Activated T-cell treated with anti-CD3 and anti-CD28 coated beads, Interleukin-2, amount 50 U/mL, for 72 hours (primary cell): ENCODE measurements around the gene ORMDL1. TPM values are rescaled to one million over a fixed set of nuclear protein-coding genes. Genes with fewer than 3 reads are reported as not detected.

Experiments used
- ATAC-seq, 2 donors: fragments of 150-1000 bp; cut with Tn5 transposase; replicated peaks in 1 of 2; 2 replicates each; pipeline ENCODE4 v1.10.0; 2021; ENCODE audit warnings: moderate library complexity in 2 of 2, mild to moderate bottlenecking in 1 of 2
- DNase-seq, 2 donors: peaks; one replicate each; pipeline ENCODE4 v3.0.0; 2021 to 2022; ENCODE audit warnings: mixed read lengths in 1 of 2
- H3K27ac Mint-ChIP-seq: one replicate; pipeline ENCODE4 v1.8.0; 2022; ENCODE audit warnings: mild to moderate bottlenecking, moderate library complexity, mixed read lengths
- H3K27me3 Mint-ChIP-seq: one replicate; pipeline ENCODE4 v1.8.0; 2022; ENCODE audit warnings: low read depth, mixed read lengths
- H3K36me3 Mint-ChIP-seq, 2 donors: one replicate each; pipeline ENCODE4 v1.8.0; 2022; ENCODE audit warnings: mixed read lengths in 2 of 2, mild to moderate bottlenecking in 1 of 2; ENCODE audit not compliant: insufficient read depth in 2 of 2
- H3K4me1 Mint-ChIP-seq: one replicate; pipeline ENCODE4 v1.8.0; 2022; ENCODE audit warnings: low read depth, mixed read lengths
- H3K4me3 Mint-ChIP-seq, 2 donors: one replicate each; pipeline ENCODE4 v1.8.0; 2022; ENCODE audit warnings: mild to moderate bottlenecking in 2 of 2, mixed read lengths in 2 of 2, moderate library complexity in 2 of 2
- H3K9me3 Mint-ChIP-seq, 2 donors: one replicate each; pipeline ENCODE4 v1.8.0; 2022; ENCODE audit warnings: mixed read lengths in 2 of 2
- total RNA-seq, 2 donors: library from RNA; stranded (reverse); gene quantifications; one replicate each; pipeline ENCODE4 v1.2.3, GENCODE V29; 2022

The ORMDL1 gene
- total RNA-seq = 100 to 1,000 TPM; 101 to 121 TPM

- H3K9me3 Mint-ChIP-seq = no peaks in the 10 kb centered on the region
- ATAC-seq (peak; percentile 91), DNase-seq (peak; percentile 96 to 97)
- H3K36me3 Mint-ChIP-seq = peaks cover 21 to 39% of the 10 kb centered on the region in 2 donors
- peaks cover 54% of the 10 kb centered on the region for H3K4me1 Mint-ChIP-seq
- H3K27me3 Mint-ChIP-seq = no peaks in the 10 kb centered on the region
- H3K27ac Mint-ChIP-seq = peak within 1 kb of the TSS; percentile 96
- H3K4me3 Mint-ChIP-seq = peak within 1 kb of the TSS; percentile 92 to 95
These were observed at the start of gene ORMDL1, which contains the start of gene PMS1 for GRCh38 chr2:189783927-189784867. Gene ORMDL1 (minus strand): TSS chr2:189784339. CDS start chr2:189782595, 1,744 bp downstream. Gene PMS1 (plus strand): TSS chr2:189784450. CDS start chr2:189791810, 7,360 bp downstream.

GRCh38 chr2:189830510-189830909 lies 46.4 kb upstream of the ORMDL1 start:
- Mint-ChIP-seq H3K36me3 (peaks cover 0 to 4% of the 10 kb centered on the region in 2 donors), H3K9me3 (no peaks in the 10 kb centered on the region), H3K27ac (peak overlapping the region; percentile 86), H3K4me3 (no peak overlapping the region), H3K27me3 (no peaks in the 10 kb centered on the region), H3K4me1 (no peaks in the 10 kb centered on the region)
- ATAC-seq = no peak
- DNase-seq = no peak

GRCh38 chr2:189829102-189829833 lies 45.1 kb upstream of the ORMDL1 start:
- H3K4me3 Mint-ChIP-seq = no peak overlapping the region
- no peaks in the 10 kb centered on the region for H3K4me1 Mint-ChIP-seq
- H3K36me3 Mint-ChIP-seq = peaks cover 0 to 4% of the 10 kb centered on the region in 2 donors
- DNase-seq (no peak), ATAC-seq (no peak)
- H3K27me3 Mint-ChIP-seq = no peaks in the 10 kb centered on the region
- H3K9me3 Mint-ChIP-seq = no peaks in the 10 kb centered on the region
- no peak overlapping the region for H3K27ac Mint-ChIP-seq

GRCh38 chr2:189826039-189826438 lies 41.9 kb upstream of the ORMDL1 start:
- Mint-ChIP-seq H3K4me3 (no peak overlapping the region), H3K9me3 (no peaks in the 10 kb centered on the region), H3K4me1 (no peaks in the 10 kb centered on the region), H3K36me3 (peaks cover 0 to 10% of the 10 kb centered on the region in 2 donors), H3K27me3 (no peaks in the 10 kb centered on the region), H3K27ac (no peak overlapping the region)
- DNase-seq = no peak
- no peak for ATAC-seq

- no peak overlapping the region for H3K27ac Mint-ChIP-seq
These were observed 40.7 kb upstream of the ORMDL1 start for GRCh38 chr2:189824694-189825396.

GRCh38 chr2:189821953-189822748 lies 38.0 kb upstream of the ORMDL1 start:
- Mint-ChIP-seq H3K4me3 (no peak overlapping the region), H3K27ac (no peak overlapping the region), H3K9me3 (no peaks in the 10 kb centered on the region), H3K4me1 (peaks cover 27% of the 10 kb centered on the region), H3K36me3 (peaks cover 4 to 26% of the 10 kb centered on the region in 2 donors), H3K27me3 (no peaks in the 10 kb centered on the region)
- DNase-seq (no peak), ATAC-seq (no peak)

More at GRCh38 chr2:189824694-189825396, 40.7 kb upstream of the ORMDL1 start:
- Mint-ChIP-seq H3K36me3 (peaks cover 0 to 19% of the 10 kb centered on the region in 2 donors), H3K4me1 (peaks cover 5% of the 10 kb centered on the region), H3K27me3 (no peaks in the 10 kb centered on the region), H3K4me3 (no peak overlapping the region), H3K9me3 (no peaks in the 10 kb centered on the region)
- ATAC-seq (no peak), DNase-seq (no peak)

GRCh38 chr2:189819297-189819704 lies 35.2 kb upstream of the ORMDL1 start:
- Mint-ChIP-seq H3K27me3 (no peaks in the 10 kb centered on the region), H3K9me3 (no peaks in the 10 kb centered on the region), H3K4me1 (peaks cover 27% of the 10 kb centered on the region), H3K36me3 (peaks cover 7 to 40% of the 10 kb centered on the region in 2 donors), H3K27ac (peak overlapping the region; percentile 73), H3K4me3 (peak overlapping the region; percentile 48 to 61)
- ATAC-seq (peak; percentile 69 to 75), DNase-seq (no peak)

- ATAC-seq = peak; percentile 65 to 72
- Mint-ChIP-seq H3K27ac (peak overlapping the region; percentile 77), H3K27me3 (no peaks in the 10 kb centered on the region), H3K4me1 (peaks cover 27% of the 10 kb centered on the region), H3K36me3 (peaks cover 7 to 43% of the 10 kb centered on the region in 2 donors), H3K9me3 (no peaks in the 10 kb centered on the region), H3K4me3 (peak overlapping the region; percentile 48 to 61)
- DNase-seq = no peak
These were observed 34.3 kb upstream of the ORMDL1 start for GRCh38 chr2:189818249-189819038.

GRCh38 chr2:189803431-189803830 lies 19.3 kb upstream of the ORMDL1 start:
- Mint-ChIP-seq H3K36me3 (peaks cover 0 to 5% of the 10 kb centered on the region in 2 donors), H3K4me1 (peaks cover 12% of the 10 kb centered on the region), H3K27ac (no peak overlapping the region), H3K27me3 (no peaks in the 10 kb centered on the region), H3K9me3 (no peaks in the 10 kb centered on the region), H3K4me3 (no peak overlapping the region)
- ATAC-seq = no peak
- no peak for DNase-seq

- Mint-ChIP-seq H3K4me3 (no peak overlapping the region), H3K4me1 (peaks cover 16% of the 10 kb centered on the region), H3K27me3 (no peaks in the 10 kb centered on the region), H3K36me3 (peaks cover 0 to 5% of the 10 kb centered on the region in 2 donors), H3K9me3 (no peaks in the 10 kb centered on the region), H3K27ac (no peak overlapping the region)
- DNase-seq = no peak
- ATAC-seq = no peak
These were observed 18.3 kb upstream of the ORMDL1 start for GRCh38 chr2:189802396-189802912.

- H3K27me3 Mint-ChIP-seq = no peaks in the 10 kb centered on the region
- DNase-seq = no peak
- H3K9me3 Mint-ChIP-seq = no peaks in the 10 kb centered on the region
- no peak for ATAC-seq
- H3K4me3 Mint-ChIP-seq = no peak overlapping the region
- H3K4me1 Mint-ChIP-seq = peaks cover 16% of the 10 kb centered on the region
- no peak overlapping the region for H3K27ac Mint-ChIP-seq
- peaks cover 3 to 8% of the 10 kb centered on the region in 2 donors for H3K36me3 Mint-ChIP-seq
These were observed 15.4 kb upstream of the ORMDL1 start for GRCh38 chr2:189799531-189799930.
